ENCODE data around the gene AGMO.

Gene AGMO

DNA sequence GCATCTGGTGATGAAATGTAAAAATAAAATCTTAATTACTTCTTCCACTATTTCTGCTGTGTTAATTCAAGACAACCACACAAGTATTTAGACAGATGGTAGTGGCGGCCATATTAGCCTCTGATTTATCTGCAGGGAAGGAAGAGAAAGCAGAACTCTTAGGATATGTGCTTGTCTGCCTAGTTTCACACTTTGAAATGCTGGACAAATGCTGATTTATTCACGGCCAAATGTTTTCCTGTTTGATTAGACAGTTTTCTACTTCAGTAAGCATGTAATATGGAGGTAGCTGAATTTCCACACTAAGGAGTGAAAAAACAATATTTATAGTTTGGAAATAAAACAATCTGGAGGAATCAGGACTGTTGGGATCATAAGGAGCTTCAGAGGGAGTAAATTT lies 158.1 kb downstream of the AGMO start:
- H3K4me3 ChIP-seq (ENCODE audit: low read length) = no peak overlapping the region
- DNase-seq (ENCODE audit: low read depth) = no peak
- TF ChIP-seq, protein P1, sequence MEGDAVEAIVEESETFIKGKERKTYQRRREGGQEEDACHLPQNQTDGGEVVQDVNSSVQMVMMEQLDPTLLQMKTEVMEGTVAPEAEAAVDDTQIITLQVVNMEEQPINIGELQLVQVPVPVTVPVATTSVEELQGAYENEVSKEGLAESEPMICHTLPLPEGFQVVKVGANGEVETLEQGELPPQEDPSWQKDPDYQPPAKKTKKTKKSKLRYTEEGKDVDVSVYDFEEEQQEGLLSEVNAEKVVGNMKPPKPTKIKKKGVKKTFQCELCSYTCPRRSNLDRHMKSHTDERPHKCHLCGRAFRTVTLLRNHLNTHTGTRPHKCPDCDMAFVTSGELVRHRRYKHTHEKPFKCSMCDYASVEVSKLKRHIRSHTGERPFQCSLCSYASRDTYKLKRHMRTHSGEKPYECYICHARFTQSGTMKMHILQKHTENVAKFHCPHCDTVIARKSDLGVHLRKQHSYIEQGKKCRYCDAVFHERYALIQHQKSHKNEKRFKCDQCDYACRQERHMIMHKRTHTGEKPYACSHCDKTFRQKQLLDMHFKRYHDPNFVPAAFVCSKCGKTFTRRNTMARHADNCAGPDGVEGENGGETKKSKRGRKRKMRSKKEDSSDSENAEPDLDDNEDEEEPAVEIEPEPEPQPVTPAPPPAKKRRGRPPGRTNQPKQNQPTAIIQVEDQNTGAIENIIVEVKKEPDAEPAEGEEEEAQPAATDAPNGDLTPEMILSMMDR (conservative IDR thresholded peaks at IDR 0.05; ENCODE audit: low read length) = no peak

DNA sequence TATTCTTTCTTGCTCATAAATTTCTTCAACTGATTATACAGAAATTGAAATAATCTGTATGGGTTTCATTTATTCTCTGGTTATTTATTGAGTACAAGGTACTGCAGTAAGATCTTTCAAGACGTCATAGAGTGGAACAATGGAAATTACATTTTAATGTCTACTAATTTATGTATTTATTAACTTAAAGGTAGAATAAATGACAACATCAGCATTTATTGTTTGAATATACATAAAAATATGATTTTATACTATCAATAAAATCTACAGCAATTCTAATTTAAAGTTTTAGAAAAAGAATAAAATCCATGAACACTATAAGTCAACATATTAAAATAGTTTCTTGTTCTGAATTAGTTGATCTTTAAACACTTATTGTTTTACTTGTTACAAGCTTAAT lies 158.5 kb downstream of the AGMO start:
- no peak overlapping the region for H3K4me3 ChIP-seq (ENCODE audit: low read length)
- TF ChIP-seq, protein P1 (conservative IDR thresholded peaks at IDR 0.05; ENCODE audit: low read length) = no peak
- DNase-seq (ENCODE audit: low read depth) = no peak

DNA sequence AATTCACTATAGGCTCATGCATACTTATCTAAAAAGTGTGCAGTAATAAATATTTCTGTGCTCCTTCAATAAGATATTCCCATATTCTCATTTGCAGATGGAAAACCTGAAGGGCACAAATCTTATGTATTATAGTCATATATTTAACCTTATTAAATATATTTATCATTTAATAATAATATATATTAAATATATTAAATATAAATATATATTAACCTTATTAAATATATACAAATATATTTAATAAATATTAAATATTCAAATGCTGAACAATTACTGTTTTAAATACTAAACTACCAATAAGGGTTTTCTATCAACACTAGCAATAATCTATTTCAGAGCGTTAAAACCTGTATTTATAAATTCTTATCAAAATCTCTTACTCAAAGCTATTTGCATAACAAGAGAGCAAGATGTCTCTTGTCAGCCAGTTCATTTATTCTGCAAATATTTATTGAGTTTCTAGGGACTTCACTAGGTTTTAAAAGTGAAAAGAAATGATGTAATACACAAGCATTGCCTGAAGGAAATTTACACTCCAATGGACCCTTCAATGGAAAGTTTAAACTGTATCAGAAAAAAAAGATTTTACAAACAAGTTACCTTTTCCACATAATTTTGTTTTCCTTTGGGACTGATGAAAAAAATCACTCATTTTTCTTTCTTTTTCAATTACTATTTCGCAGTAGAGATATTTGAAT lies 159.2 kb downstream of the AGMO start:
- no peak for DNase-seq (ENCODE audit: low read depth)
- H3K4me3 ChIP-seq (ENCODE audit: low read length) = no peak overlapping the region
- TF ChIP-seq, protein P1 (conservative IDR thresholded peaks at IDR 0.05; ENCODE audit: low read length) = no peak

DNA sequence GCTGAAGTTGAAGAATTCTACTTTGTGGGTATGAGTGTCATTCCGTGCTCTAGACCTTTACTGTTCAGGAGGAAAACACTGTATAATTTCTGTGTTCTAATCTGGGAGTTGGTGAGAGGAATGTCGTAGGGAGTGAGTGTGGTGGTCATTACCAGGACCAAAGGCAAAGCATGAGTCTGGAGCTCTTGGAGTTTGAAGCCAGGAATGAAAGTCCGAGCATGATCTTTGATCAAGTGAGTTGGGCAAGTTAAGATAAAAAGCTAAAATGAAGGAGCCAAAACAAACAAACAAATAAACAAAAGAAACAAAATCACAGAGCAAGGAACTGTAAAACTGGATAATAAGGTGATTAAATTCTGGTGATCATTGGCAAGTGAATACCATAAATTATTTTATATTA lies 161.4 kb downstream of the AGMO start:
- no peak overlapping the region for H3K4me3 ChIP-seq (ENCODE audit: low read length)
- DNase-seq (ENCODE audit: low read depth) = no peak
- TF ChIP-seq, protein P1 (conservative IDR thresholded peaks at IDR 0.05; ENCODE audit: low read length) = no peak

DNA sequence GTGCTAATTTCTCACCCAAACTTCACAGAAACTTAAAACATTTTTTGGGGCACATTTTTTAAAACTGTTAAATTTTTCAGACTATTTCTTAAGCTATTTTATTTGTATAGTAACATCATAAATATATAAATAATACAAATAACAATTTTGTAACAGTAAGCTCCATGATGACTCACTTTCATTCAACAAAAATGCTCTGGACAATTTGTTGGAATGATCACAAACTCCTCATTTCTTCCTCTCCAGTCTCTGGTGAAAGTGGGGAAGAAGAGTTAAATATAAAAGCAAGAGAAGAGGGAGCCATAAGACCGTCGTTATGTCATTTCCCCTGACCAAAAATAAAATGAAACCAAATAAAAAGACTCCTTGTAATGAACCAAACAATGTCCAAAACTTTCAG lies 162.4 kb downstream of the AGMO start:
- TF ChIP-seq, protein P1 (conservative IDR thresholded peaks at IDR 0.05; ENCODE audit: low read length) = no peak
- peak; percentile 12 for DNase-seq (ENCODE audit: low read depth)
- no peak overlapping the region for H3K4me3 ChIP-seq (ENCODE audit: low read length)

DNA sequence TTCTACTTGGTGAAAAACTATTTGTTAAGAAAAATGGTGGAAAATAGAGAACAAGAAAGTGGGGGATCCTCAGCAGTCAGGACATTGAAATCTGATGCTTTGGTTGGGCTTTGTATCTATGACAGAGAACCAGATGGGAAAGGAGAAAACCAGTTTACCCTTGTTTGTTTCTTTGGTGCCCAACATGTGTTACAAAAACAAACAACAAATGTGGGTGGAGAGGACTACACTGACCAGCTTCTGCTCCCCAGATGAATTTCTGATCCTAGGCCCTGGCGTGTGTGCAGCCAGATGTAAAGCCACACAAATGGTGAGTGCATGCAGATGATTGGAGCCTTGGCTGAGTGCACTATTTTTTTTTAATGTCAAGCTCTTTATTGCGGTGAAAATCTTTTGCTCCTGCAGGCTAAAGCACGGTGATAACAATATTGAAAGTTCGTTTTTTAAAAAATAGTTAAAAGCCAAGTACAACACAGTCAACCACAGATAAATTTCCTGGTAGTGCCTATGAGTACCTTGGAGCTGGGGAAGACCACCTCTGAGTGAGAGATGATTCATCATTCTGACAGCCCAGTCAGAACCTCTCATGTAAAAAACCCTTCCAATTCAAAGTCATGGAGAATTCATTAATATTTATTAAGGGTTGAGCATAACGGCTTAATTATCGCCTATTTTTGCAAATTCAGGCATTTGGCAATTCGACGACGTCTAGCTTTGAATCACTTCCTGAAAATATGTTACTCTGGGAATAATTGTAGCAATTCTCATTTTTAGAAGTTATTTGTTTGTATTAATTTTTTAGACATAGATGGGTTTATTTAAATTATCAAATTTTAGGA lies 163.7 kb downstream of the AGMO start:
- TF ChIP-seq, protein P1 (conservative IDR thresholded peaks at IDR 0.05; ENCODE audit: low read length) = no peak
- H3K4me3 ChIP-seq (ENCODE audit: low read length) = no peak overlapping the region
- DNase-seq (ENCODE audit: low read depth) = peak; percentile 22

DNA sequence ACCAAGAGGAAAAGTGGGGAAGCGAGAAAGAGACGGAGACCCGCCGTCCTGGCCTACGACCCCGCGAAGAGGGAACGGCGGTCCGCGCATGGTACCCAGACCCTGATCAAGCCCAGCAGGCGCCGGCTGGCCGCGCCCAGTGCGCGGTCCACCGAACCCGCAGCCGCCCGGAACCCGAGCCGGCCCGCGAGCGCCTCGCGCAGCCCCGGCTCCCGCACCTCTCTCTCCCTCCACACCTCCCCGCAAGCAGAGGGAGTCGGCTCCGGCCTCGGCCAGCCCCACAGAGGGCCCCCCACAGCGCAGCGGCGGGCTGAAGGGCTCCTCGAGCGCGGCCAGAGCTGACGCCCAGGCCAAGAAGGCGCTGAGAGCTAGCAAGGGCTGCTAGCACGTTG lies 164.7 kb downstream of the AGMO start:
- H3K4me3 ChIP-seq (ENCODE audit: low read length) = no peak overlapping the region

More for the DNA sequence above, 164.7 kb downstream of the AGMO start:
- TF ChIP-seq, protein P1 (conservative IDR thresholded peaks at IDR 0.05; ENCODE audit: low read length) = no peak
- no peak for DNase-seq (ENCODE audit: low read depth)

Measured in AG10803 (cell line).